GM23338 (cell line): ENCODE measurements around the gene PTK6. TPM values are rescaled to one million over a fixed set of nuclear protein-coding genes. Genes with fewer than 3 reads are reported as not detected.

Experiments
- ATAC-seq: fragments of 200-7000 bp; cut with Tn5 transposase; 3 replicates; pipeline ENCODE4 v1.9.1; 2020
- DNase-seq: peaks from one replicate; pipeline ENCODE4 v3.0.0-alpha.2; 2015; ENCODE audit warnings: low spot score
- H2AFZ ChIP-seq: fragments of 200-600 bp; sonication (generic); 2 replicates; pipeline ENCODE4 v1.8.0; 2016; ENCODE audit warnings: antibody characterized with exemption, mild to moderate bottlenecking, moderate library complexity
- H3F3A ChIP-seq: fragments of 200-600 bp; sonication (generic); replicated peaks from 2 replicates; pipeline ENCODE4 v1.8.0; 2017; ENCODE audit warnings: antibody characterized with exemption, mixed run types, low read depth
- H3K27ac ChIP-seq: fragments of 200-600 bp; sonication (generic); 2 replicates; pipeline ENCODE4 v1.6.1; 2016; ENCODE audit warnings: low read depth
- H3K27me3 ChIP-seq: fragments of 200-600 bp; sonication (generic); 2 replicates; pipeline ENCODE4 v1.8.0; 2016; ENCODE audit warnings: mild to moderate bottlenecking, mixed run types, moderate library complexity; ENCODE audit not compliant: insufficient read depth
- H3K36me3 ChIP-seq: fragments of 200-600 bp; sonication (generic); 2 replicates; pipeline ENCODE4 v1.8.0; 2016; ENCODE audit warnings: mild to moderate bottlenecking; ENCODE audit not compliant: insufficient read depth
- H3K4me1 ChIP-seq: fragments of 200-600 bp; sonication (generic); 2 replicates; pipeline ENCODE4 v1.8.0; 2016; ENCODE audit warnings: mild to moderate bottlenecking, moderate library complexity; ENCODE audit not compliant: insufficient read depth
- H3K4me2 ChIP-seq: fragments of 200-600 bp; sonication (generic); 2 replicates; pipeline ENCODE4 v1.7.1; 2017; ENCODE audit warnings: mixed run types
- H3K4me3 ChIP-seq: fragments of 200-600 bp; sonication (generic); 2 replicates; pipeline ENCODE4 v1.6.1; 2016; ENCODE audit warnings: mixed run types
- H3K79me2 ChIP-seq: fragments of 200-600 bp; sonication (generic); replicated peaks from 2 replicates; pipeline ENCODE4 v1.8.0; 2017; ENCODE audit warnings: mild to moderate bottlenecking; ENCODE audit not compliant: insufficient read depth
- H3K9me2 ChIP-seq: fragments of 200-600 bp; sonication (generic); 2 replicates; pipeline ENCODE4 v1.8.0; 2017; ENCODE audit not compliant: insufficient read depth
- H4K20me1 ChIP-seq: fragments of 200-600 bp; sonication (generic); replicated peaks from 2 replicates; pipeline ENCODE4 v1.8.0; 2017; ENCODE audit warnings: mild to moderate bottlenecking; ENCODE audit not compliant: insufficient read depth
- H3K27ac Mint-ChIP-seq: 2 replicates; pipeline ENCODE4 v1.8.0; 2020; ENCODE audit warnings: inconsistent platforms, mild to moderate bottlenecking, moderate library complexity, mixed read lengths
- H3K27me3 Mint-ChIP-seq: 3 replicates; pipeline ENCODE4 v1.8.0; 2022; ENCODE audit warnings: low read depth, mild to moderate bottlenecking, moderate library complexity, mixed read lengths, inconsistent platforms; ENCODE audit not compliant: insufficient read depth, poor library complexity
- H3K36me3 Mint-ChIP-seq: 3 replicates; pipeline ENCODE4 v1.8.0; 2021; ENCODE audit warnings: low read depth, mild to moderate bottlenecking, inconsistent platforms, moderate library complexity, mixed read lengths
- H3K4me1 Mint-ChIP-seq: 3 replicates; pipeline ENCODE4 v1.8.0; 2020; ENCODE audit warnings: mild to moderate bottlenecking, inconsistent platforms, mixed read lengths
- H3K4me3 Mint-ChIP-seq: 3 replicates; pipeline ENCODE4 v1.8.0; 2021; ENCODE audit warnings: moderate library complexity, mild to moderate bottlenecking, inconsistent platforms, mixed read lengths
- H3K9me3 Mint-ChIP-seq: 3 replicates; pipeline ENCODE4 v1.8.0; 2020; ENCODE audit warnings: moderate library complexity, mild to moderate bottlenecking, inconsistent platforms, mixed read lengths
- CTCF ChIP-seq, 2 experiments: fragments of 200-600 bp in 1 of 2; sonication (generic) in 1 of 2; conservative IDR thresholded peaks; 2 replicates each; pipeline versions ENCODE4 v1.5.1 to v1.6.1; 2016 to 2017; ENCODE audit warnings: antibody characterized with exemption in 2 of 2, low read depth in 2 of 2, mild to moderate bottlenecking in 2 of 2, moderate library complexity in 1 of 2
- ETS1 ChIP-seq: IDR thresholded peaks from 2 replicates; pipeline ENCODE4 v1.6.1; 2016; ENCODE audit warnings: antibody characterized with exemption
- EZH2 ChIP-seq: fragments of 200-600 bp; sonication (generic); IDR thresholded peaks from one replicate; pipeline ENCODE4 v1.8.0; 2017; ENCODE audit warnings: antibody characterized with exemption, mild to moderate bottlenecking, low read depth; ENCODE audit not compliant: unreplicated experiment
- EZH2phosphoT487 ChIP-seq: fragments of 200-600 bp; sonication (generic); IDR thresholded peaks from one replicate; pipeline ENCODE4 v1.8.1; 2018; ENCODE audit warnings: antibody characterized with exemption; ENCODE audit not compliant: unreplicated experiment
- JUNB ChIP-seq: IDR thresholded peaks from one replicate; pipeline ENCODE4 v1.6.1; 2016; ENCODE audit warnings: antibody characterized with exemption; ENCODE audit not compliant: unreplicated experiment
- REST ChIP-seq: IDR thresholded peaks from one replicate; pipeline ENCODE4 v1.6.1; 2018; ENCODE audit warnings: antibody characterized with exemption; ENCODE audit not compliant: unreplicated experiment
- STAT1 ChIP-seq: IDR thresholded peaks from one replicate; pipeline ENCODE4 v1.6.1; 2016; ENCODE audit warnings: antibody characterized with exemption; ENCODE audit not compliant: unreplicated experiment
- polyA plus RNA-seq: library from polyadenylated mRNA; unstranded; fragments of >200 nt; fragmentation: Nextera tagmentation; extraction: Ambion mirVana; gene quantifications from 2 replicates; pipeline ENCODE4 v1.2.1, GENCODE V29; 2016
- total RNA-seq: library from RNA; depleted of rRNA; stranded (reverse); fragments of >200 nt; shearing (Covaris generic); gene quantifications from 2 replicates; pipeline ENCODE4 v1.2.3, GENCODE V29; 2014

The PTK6 gene
- total and polyA plus RNA-seq, 2 experiments from 2014 or later: 0.28 TPM; not detected in 1

GRCh38 chr20:63505281-63505680 lies 31.9 kb downstream of the PTK6 start:
- no peak overlapping the region for H2AFZ ChIP-seq
- no peak overlapping the region for H3K27ac ChIP-seq
- no peaks in the 10 kb centered on the region for H3K36me3 ChIP-seq
- H3K4me2 ChIP-seq: no peak overlapping the region
- ATAC-seq (no peak), DNase-seq (no peak)
- TF ChIP-seq REST: no peak
- TF ChIP-seq STAT1: no peak
- TF ChIP-seq CTCF (conservative IDR thresholded peaks at IDR 0.05; ENCODE audit: low read depth in 2 of 2): no peak
- no peak for TF ChIP-seq JUNB
- TF ChIP-seq EZH2: no peak
- TF ChIP-seq ETS1: no peak
- peaks cover 5% of the 10 kb centered on the region; the same call in 2 of the 3 replicates for H3K4me1 Mint-ChIP-seq
- peaks cover 35% of the 10 kb centered on the region for H3K9me3 Mint-ChIP-seq
- H3K36me3 Mint-ChIP-seq: peaks cover 12% of the 10 kb centered on the region
- H3K4me3 ChIP-seq: no peak overlapping the region
- H4K20me1 ChIP-seq: no peaks in the 10 kb centered on the region
- 0 out of 2 replicates have a peak, but pooled peaks cover 3% of the 10 kb centered on the region for H3F3A ChIP-seq
- H3K4me3 Mint-ChIP-seq: no peak overlapping the region
- 0 out of 2 replicates have a peak, but pooled peaks cover under 1% of the 10 kb centered on the region for H3K27me3 ChIP-seq
- peaks cover 6% of the 10 kb centered on the region for H3K4me1 ChIP-seq
- no peak overlapping the region for H3K27ac Mint-ChIP-seq
- peaks cover 8% of the 10 kb centered on the region for H3K27me3 Mint-ChIP-seq
- no peaks in the 10 kb centered on the region for H3K79me2 ChIP-seq
- H3K9me2 ChIP-seq: no peaks in the 10 kb centered on the region

- Mint-ChIP-seq H3K4me1 (peaks cover 5% of the 10 kb centered on the region; the same call in 2 of the 3 replicates), H3K9me3 (peaks cover 34% of the 10 kb centered on the region), H3K36me3 (peaks cover 12% of the 10 kb centered on the region), H3K27ac (no peak overlapping the region), H3K4me3 (no peak overlapping the region), H3K27me3 (peaks cover 14% of the 10 kb centered on the region)
- no peak for TF ChIP-seq EZH2phosphoT487
- no peak for TF ChIP-seq REST
- H4K20me1 ChIP-seq: no peaks in the 10 kb centered on the region
- H3K36me3 ChIP-seq: no peaks in the 10 kb centered on the region
- no peak overlapping the region for H3K4me3 ChIP-seq
- H3K4me1 ChIP-seq: peaks cover 6% of the 10 kb centered on the region
- H3K79me2 ChIP-seq: no peaks in the 10 kb centered on the region
- no peak overlapping the region for H2AFZ ChIP-seq
- H3K27me3 ChIP-seq: peaks cover 7% of the 10 kb centered on the region
- DNase-seq (no peak), ATAC-seq (no peak)
- H3F3A ChIP-seq: 0 out of 2 replicates have a peak, but pooled peaks cover 3% of the 10 kb centered on the region
- H3K9me2 ChIP-seq: no peaks in the 10 kb centered on the region
- no peak overlapping the region for H3K4me2 ChIP-seq
- H3K27ac ChIP-seq: no peak overlapping the region
Observed at GRCh38 chr20:63504642-63505041, 32.5 kb downstream of the PTK6 start.
